HEK293T (cell line): ENCODE data around the gene MDFI.

Experiments
- ELF4 ChIP-seq: fragments of 450-650 bp; IDR thresholded peaks from 2 replicates; pipeline ENCODE4 v1.6.1; 2017; ENCODE audit warnings: antibody characterized with exemption
- FOXA1 ChIP-seq: fragments of 450-650 bp; IDR thresholded peaks from 2 replicates; pipeline ENCODE4 v1.6.1; 2016; ENCODE audit warnings: mild to moderate bottlenecking
- FOXK2 ChIP-seq: fragments of 450-650 bp; IDR thresholded peaks from 2 replicates; pipeline ENCODE4 v1.6.1; 2016; ENCODE audit warnings: mild to moderate bottlenecking
- HDGF ChIP-seq: fragments of 450-650 bp; IDR thresholded peaks from 2 replicates; pipeline ENCODE4 v1.6.1; 2017; ENCODE audit warnings: antibody characterized with exemption, borderline replicate concordance
- LEF1 ChIP-seq: fragments of 450-650 bp; IDR thresholded peaks from 2 replicates; pipeline ENCODE4 v1.6.1; 2017; ENCODE audit warnings: mild to moderate bottlenecking, borderline replicate concordance
- SP1 ChIP-seq: fragments of 450-650 bp; IDR thresholded peaks from 2 replicates; pipeline ENCODE4 v1.6.1; 2017
- TARDBP ChIP-seq: fragments of 450-650 bp; IDR thresholded peaks from 2 replicates; pipeline ENCODE4 v1.6.1; 2016
- ZNF384 ChIP-seq: fragments of 450-650 bp; IDR thresholded peaks from 2 replicates; pipeline ENCODE4 v1.6.1; 2016

DNA sequence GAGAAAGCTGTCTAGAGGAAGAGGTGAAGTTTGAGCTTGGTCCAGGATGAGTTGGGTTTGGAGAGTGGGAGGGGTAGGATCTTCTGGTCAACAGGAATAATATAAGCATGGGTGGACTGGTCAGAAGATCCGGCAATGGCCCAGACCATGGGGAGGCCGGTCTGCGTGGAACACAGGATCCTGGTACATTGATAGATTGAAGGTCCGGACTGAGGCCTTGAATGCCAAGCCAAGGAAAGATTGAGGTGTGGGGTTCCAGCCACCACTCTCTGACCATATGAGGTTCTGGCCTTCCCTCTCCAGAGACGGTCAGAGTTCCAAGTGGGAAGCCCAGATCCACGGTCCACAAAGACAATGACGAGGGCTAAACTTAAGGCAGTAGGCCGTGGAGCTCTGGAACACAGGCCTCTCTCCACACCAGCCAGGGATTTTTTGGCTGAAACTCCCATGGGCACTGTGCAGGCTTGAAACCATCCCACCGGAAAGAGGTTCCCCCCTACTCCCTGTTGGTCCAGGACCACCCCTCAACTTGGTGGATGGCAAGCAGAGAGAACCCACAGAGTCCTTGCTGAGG, 3.2 kb downstream of the MDFI start:
- TF ChIP-seq TARDBP, result no peak
- TF ChIP-seq LEF1, result no peak
- no peak for TF ChIP-seq HDGF
- TF ChIP-seq SP1, result no peak
- no peak for TF ChIP-seq ELF4
- no peak for TF ChIP-seq FOXK2
- TF ChIP-seq FOXA1, result no peak
- TF ChIP-seq ZNF384, result no peak
